ENCODE data around the gene NDUFV1. TPM values are rescaled to one million over a fixed set of nuclear protein-coding genes. Genes with fewer than 3 reads are reported as not detected.
"Not testable (repeated sequence)": the region's sequence is repeated elsewhere in the genome, so short reads cannot be mapped to it uniquely, and the experiment has no call there.

Gene NDUFV1
- total and polyA plus RNA-seq, 2 of the 4 experiments (the other 2 are of a cell fraction): 120 to 133 TPM

GRCh38 chr11:67622905-67623304 is 16.2 kb downstream of the NDUFV1 start:
- H3K27ac ChIP-seq (ENCODE audit: insufficient read depth, low read length); H3K36me3 ChIP-seq (ENCODE audit: control insufficient read depth, insufficient read depth, low read length); CTCF ChIA-PET; H2BK15ac ChIP-seq (ENCODE audit: low read depth, low read length); H2BK20ac ChIP-seq (ENCODE audit: low read depth, low read length); H3K14ac ChIP-seq (replicated peaks; ENCODE audit: low read depth, low read length); H3K79me1 ChIP-seq (ENCODE audit: low read depth in 1 of 2, low read length in 2 of 2); H3K4me1 ChIP-seq (ENCODE audit: control insufficient read depth, insufficient read depth, low read length); BruUV-seq (replicated peaks); H2AK5ac ChIP-seq (ENCODE audit: low read depth, low read length); intact Hi-C loops (cut with micrococcal nuclease); H4K20me1 ChIP-seq (ENCODE audit: insufficient read depth, low read length); H3K9ac ChIP-seq (ENCODE audit: low read depth, low read length); H4K5ac ChIP-seq (ENCODE audit: low read depth, low read length); H2BK120ac ChIP-seq (ENCODE audit: low read depth, low read length); H2BK5ac ChIP-seq (ENCODE audit: low read depth, low read length, poor library complexity, severe bottlenecking); H3K23ac ChIP-seq (ENCODE audit: low read depth, low read length); ATAC-seq (ENCODE audit: low read depth); H3K4me2 ChIP-seq (ENCODE audit: low read depth, low read length); H4K8ac ChIP-seq (ENCODE audit: low read depth in 2 of 2, low read length in 2 of 2); H3K9me1 ChIP-seq (ENCODE audit: insufficient read depth, low read length); POLR2A ChIA-PET (ENCODE audit: unreplicated experiment); DNase-seq; H3K4me3 ChIP-seq (ENCODE audit: insufficient read depth, low read depth, low read length); H4K91ac ChIP-seq (ENCODE audit: insufficient read depth, low read depth, low read length); H3K27me3 ChIP-seq (ENCODE audit: control insufficient read depth, insufficient read depth, low read length); H3K56ac ChIP-seq (ENCODE audit: extremely low read depth, insufficient read depth, low read length); dilution Hi-C loops (cut with HindIII; ENCODE audit: low sequenced_read_pairs, unreplicated experiment); H2AK9ac ChIP-seq (replicated peaks; ENCODE audit: low read depth, low read length, poor library complexity); H3K4ac ChIP-seq (ENCODE audit: low read depth, low read length); in situ Hi-C loops (cut with MboI; ENCODE audit: low sequenced_read_pairs); H3K9me3 ChIP-seq (ENCODE audit: control insufficient read depth, insufficient read depth, low read length); H2AFZ ChIP-seq (replicated peaks; ENCODE audit: low read length, poor library complexity); H3K18ac ChIP-seq (ENCODE audit: low read depth, low read length): not testable (repeated sequence)
- WGBS, 2 experiments (ENCODE audit: extremely low coverage in 2 of 2, insufficient read length in 1 of 2): no CpG with 5 or more reads among the region's 7 CpGs

DNA sequence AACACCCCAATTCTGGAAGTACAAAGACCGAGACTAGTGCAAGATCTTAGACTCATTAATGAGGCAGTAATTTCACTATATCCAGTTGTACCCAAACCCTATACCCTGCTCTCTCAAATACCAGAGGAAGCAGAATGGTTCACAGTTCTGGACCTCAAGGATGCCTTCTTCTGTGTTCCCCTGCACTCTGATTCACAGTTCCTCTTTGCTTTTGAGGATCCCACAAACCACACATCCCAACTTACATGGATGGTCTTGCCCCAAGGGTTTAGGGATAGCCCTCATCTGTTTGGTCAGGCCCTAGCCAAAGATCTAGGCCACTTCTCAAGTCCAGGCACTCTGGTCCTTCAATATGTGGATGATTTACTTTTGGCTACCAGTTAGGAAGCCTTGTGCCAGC is 17.1 kb downstream of the NDUFV1 start:
- H2BK20ac ChIP-seq (ENCODE audit: low read depth, low read length); H3K56ac ChIP-seq (ENCODE audit: extremely low read depth, insufficient read depth, low read length); H2BK5ac ChIP-seq (ENCODE audit: low read depth, low read length, poor library complexity, severe bottlenecking); H3K79me1 ChIP-seq (ENCODE audit: low read depth in 1 of 2, low read length in 2 of 2); ATAC-seq (ENCODE audit: low read depth); H2BK15ac ChIP-seq (ENCODE audit: low read depth, low read length); H3K4ac ChIP-seq (ENCODE audit: low read depth, low read length); POLR2A ChIA-PET (ENCODE audit: unreplicated experiment); H3K4me1 ChIP-seq (ENCODE audit: control insufficient read depth, insufficient read depth, low read length); H3K9me1 ChIP-seq (ENCODE audit: insufficient read depth, low read length); H3K4me3 ChIP-seq (ENCODE audit: insufficient read depth, low read depth, low read length); H3K27ac ChIP-seq (ENCODE audit: insufficient read depth, low read length); dilution Hi-C loops (cut with HindIII; ENCODE audit: low sequenced_read_pairs, unreplicated experiment); H3K18ac ChIP-seq (ENCODE audit: low read depth, low read length); H3K9me3 ChIP-seq (ENCODE audit: control insufficient read depth, insufficient read depth, low read length); H4K91ac ChIP-seq (ENCODE audit: insufficient read depth, low read depth, low read length); H4K5ac ChIP-seq (ENCODE audit: low read depth, low read length); DNase-seq; H2BK120ac ChIP-seq (ENCODE audit: low read depth, low read length); CTCF ChIA-PET; H3K14ac ChIP-seq (replicated peaks; ENCODE audit: low read depth, low read length); H3K23ac ChIP-seq (ENCODE audit: low read depth, low read length); intact Hi-C loops (cut with micrococcal nuclease); H3K4me2 ChIP-seq (ENCODE audit: low read depth, low read length); H2AK9ac ChIP-seq (replicated peaks; ENCODE audit: low read depth, low read length, poor library complexity); BruUV-seq (replicated peaks); H3K27me3 ChIP-seq (ENCODE audit: control insufficient read depth, insufficient read depth, low read length); H4K8ac ChIP-seq (ENCODE audit: low read depth in 2 of 2, low read length in 2 of 2); H2AK5ac ChIP-seq (ENCODE audit: low read depth, low read length); H2AFZ ChIP-seq (replicated peaks; ENCODE audit: low read length, poor library complexity); in situ Hi-C loops (cut with MboI; ENCODE audit: low sequenced_read_pairs); H3K36me3 ChIP-seq (ENCODE audit: control insufficient read depth, insufficient read depth, low read length); H4K20me1 ChIP-seq (ENCODE audit: insufficient read depth, low read length); H3K9ac ChIP-seq (ENCODE audit: low read depth, low read length): not testable (repeated sequence)
- 80% methylated on average over 1 of the region's 1 CpG; no CpG with 5 or more reads in 1 of the 2 experiments for WGBS, 2 experiments (ENCODE audit: extremely low coverage in 2 of 2, insufficient read length in 1 of 2)
